Thoracic aorta (tissue), 2 donors: ENCODE results near the gene TXLNA. TPM values are rescaled to one million over a fixed set of nuclear protein-coding genes. Genes with fewer than 3 reads are reported as not detected.

Experiments
- ATAC-seq: fragments of 150-250 bp; one replicate; pipeline ENCODE4 v1.8.0; 2017; ENCODE audit warnings: low read depth; ENCODE audit not compliant: insufficient number of reproducible peaks, low FRiP score
- DNase-seq: peaks from one replicate; pipeline ENCODE4 v3.0.0-alpha.2; 2020; ENCODE audit warnings: low spot score
- H3K27ac ChIP-seq, 2 donors: fragments of 200-600 bp; sonication (generic); 1 replicate in 1 of 2; 2 replicates in 1 of 2; pipeline ENCODE4 v1.5.1; 2016; ENCODE audit warnings: mild to moderate bottlenecking in 2 of 2, moderate library complexity in 2 of 2
- H3K27me3 ChIP-seq: fragments of 200-600 bp; sonication (generic); replicated peaks from 2 replicates; pipeline ENCODE4 v1.6.0; 2016; ENCODE audit warnings: mild to moderate bottlenecking; ENCODE audit not compliant: insufficient read depth
- H3K36me3 ChIP-seq: fragments of 200-600 bp; sonication (generic); one replicate; pipeline ENCODE4 v1.5.1; 2016
- H3K4me1 ChIP-seq, 2 donors: fragments of 200-600 bp; sonication (generic); 1 replicate in 1 of 2; 2 replicates in 1 of 2; pipeline versions ENCODE4 v1.5.1 to v1.6.0; 2016; ENCODE audit warnings: low read depth in 2 of 2, mild to moderate bottlenecking in 1 of 2; ENCODE audit not compliant: control insufficient read depth in 1 of 2
- H3K4me3 ChIP-seq: fragments of 200-600 bp; sonication (generic); 2 replicates; pipeline ENCODE4 v1.5.1; 2016; ENCODE audit warnings: mild to moderate bottlenecking
- H3K9me3 ChIP-seq: fragments of 200-600 bp; sonication (generic); 2 replicates; pipeline ENCODE4 v1.5.1; 2016
- CTCF ChIP-seq: fragments of 200-600 bp; sonication (generic); IDR thresholded peaks from one replicate; pipeline ENCODE4 v1.5.1; 2019; ENCODE audit warnings: antibody characterized with exemption
- total RNA-seq, 2 donors: library from RNA; depleted of rRNA; stranded (reverse); fragments of >200 nt; gene quantifications; one replicate each; pipeline versions ENCODE4 v1.1.0 to v1.2.3, GENCODE V29; 2016

TXLNA gene
- total RNA-seq, 2 donors from 2014 or later = 57.5 to 89.5 TPM

GRCh38 chr1:32215629-32216480, 36.4 kb downstream of the TXLNA start:
- no peak overlapping the region for H3K27ac ChIP-seq
- ATAC-seq (no peak), DNase-seq (no peak)
- no peaks in the 10 kb centered on the region for H3K9me3 ChIP-seq
- TF ChIP-seq CTCF = peak; percentile 53
- no peaks in the 10 kb centered on the region for H3K27me3 ChIP-seq
- peaks cover 1 to 9% of the 10 kb centered on the region in 2 donors for H3K4me1 ChIP-seq
- H3K36me3 ChIP-seq = peaks cover 31% of the 10 kb centered on the region
- no peak overlapping the region for H3K4me3 ChIP-seq

GRCh38 chr1:32216566-32216965, 37.1 kb downstream of the TXLNA start:
- Histone ChIP-seq H3K4me3 (no peak overlapping the region), H3K27me3 (no peaks in the 10 kb centered on the region), H3K27ac (no peak overlapping the region), H3K36me3 (peaks cover 31% of the 10 kb centered on the region), H3K4me1 (peaks cover 8 to 16% of the 10 kb centered on the region in 2 donors), H3K9me3 (no peaks in the 10 kb centered on the region)
- ATAC-seq = no peak
- no peak for TF ChIP-seq CTCF
- DNase-seq = no peak

- Histone ChIP-seq H3K4me3 (no peak overlapping the region), H3K9me3 (no peaks in the 10 kb centered on the region), H3K4me1 (peaks cover 19 to 30% of the 10 kb centered on the region in 2 donors), H3K36me3 (peaks cover 35% of the 10 kb centered on the region), H3K27me3 (no peaks in the 10 kb centered on the region), H3K27ac (no peak overlapping the region)
- ATAC-seq (no peak), DNase-seq (no peak)
- no peak for TF ChIP-seq CTCF
Observed at GRCh38 chr1:32219022-32219421, 39.5 kb downstream of the TXLNA start.

GRCh38 chr1:32220746-32221580, 41.5 kb downstream of the TXLNA start:
- Histone ChIP-seq H3K4me1 (peaks cover 19 to 31% of the 10 kb centered on the region in 2 donors), H3K27ac (no peak overlapping the region), H3K36me3 (peaks cover 35% of the 10 kb centered on the region)

More at GRCh38 chr1:32220746-32221580, 41.5 kb downstream of the TXLNA start:
- ATAC-seq (no peak), DNase-seq (no peak)
- Histone ChIP-seq H3K9me3 (no peaks in the 10 kb centered on the region), H3K27me3 (no peaks in the 10 kb centered on the region), H3K4me3 (peak overlapping the region; percentile 99)
- TF ChIP-seq CTCF = no peak
